Naive thymus-derived CD4-positive, alpha-beta T cell (primary cell): ENCODE results near the gene UBE2G1. TPM values are rescaled to one million over a fixed set of nuclear protein-coding genes. Genes with fewer than 3 reads are reported as not detected.
"Not testable (repeated sequence)": the region's sequence is repeated elsewhere in the genome, so short reads cannot be mapped to it uniquely, and the experiment has no call there.

Source experiments
- ATAC-seq: fragments of 150-1000 bp; cut with Tn5 transposase; 2 replicates; pipeline ENCODE4 v1.10.0; 2021; ENCODE audit warnings: mild to moderate bottlenecking, moderate library complexity
- CTCF ChIA-PET: fragments of 350-600 bp; sonication (Branson Sonifier 250); formaldehyde crosslinking; loops from one replicate; lab custom pipeline; 2021; ENCODE audit warnings: antibody characterized with exemption; lab: Charles Lee
- POLR2A ChIA-PET: fragments of 350-600 bp; sonication (Branson Sonifier 250); formaldehyde crosslinking; loops from one replicate; lab custom pipeline; 2021; ENCODE audit warnings: antibody characterized with exemption, inconsistent platforms; lab: Charles Lee
- DNase-seq, 9 donors: peaks; one replicate each; pipeline versions ENCODE4 v3.0.0 to v3.0.0-alpha.2; 2020 to 2022; ENCODE audit warnings: mixed read lengths in 1 of 9
- H3K27ac ChIP-seq: one replicate; pipeline ENCODE4 v1.7.0; 2013; ENCODE audit warnings: mild to moderate bottlenecking, low read depth, low read length, moderate library complexity
- H3K27me3 ChIP-seq, 2 donors: one replicate each; pipeline ENCODE4 v1.7.0; 2013; ENCODE audit warnings: low read length in 2 of 2, mild to moderate bottlenecking in 2 of 2, moderate library complexity in 2 of 2; ENCODE audit not compliant: control insufficient read depth in 2 of 2, insufficient read depth in 2 of 2
- H3K36me3 ChIP-seq, 3 experiments: 1 replicate in 2 of 3; 2 replicates in 1 of 3; pipeline ENCODE4 v1.7.0; 2013; ENCODE audit warnings: low read length in 3 of 3, mild to moderate bottlenecking in 3 of 3, moderate library complexity in 1 of 3; ENCODE audit not compliant: insufficient read depth in 3 of 3, control insufficient read depth in 2 of 3
- H3K4me1 ChIP-seq, 2 donors: one replicate each; pipeline ENCODE4 v1.7.0; 2013; ENCODE audit warnings: low read length in 2 of 2, mild to moderate bottlenecking in 2 of 2, moderate library complexity in 1 of 2; ENCODE audit not compliant: control insufficient read depth in 2 of 2, insufficient read depth in 2 of 2
- H3K4me3 ChIP-seq: 2 replicates; pipeline ENCODE4 v1.7.0; 2013; ENCODE audit warnings: mild to moderate bottlenecking, low read length
- H3K9me3 ChIP-seq, 3 experiments: 1 replicate in 2 of 3; 2 replicates in 1 of 3; pipeline ENCODE4 v1.7.0; 2013; ENCODE audit warnings: low read length in 3 of 3; ENCODE audit not compliant: control insufficient read depth in 2 of 3
- H3K27ac Mint-ChIP-seq, 9 donors: one replicate each; pipeline ENCODE4 v1.8.0; 2020 to 2022; ENCODE audit warnings: mixed read lengths in 9 of 9, mild to moderate bottlenecking in 8 of 9, moderate library complexity in 5 of 9, inconsistent platforms in 2 of 9
- H3K27me3 Mint-ChIP-seq, 5 donors: one replicate each; pipeline ENCODE4 v1.8.0; 2021 to 2022; ENCODE audit warnings: mixed read lengths in 5 of 5, mild to moderate bottlenecking in 1 of 5
- H3K36me3 Mint-ChIP-seq, 5 donors: one replicate each; pipeline ENCODE4 v1.8.0; 2020 to 2022; ENCODE audit warnings: mixed read lengths in 5 of 5, mild to moderate bottlenecking in 3 of 5, inconsistent platforms in 1 of 5
- H3K4me1 Mint-ChIP-seq, 7 donors: one replicate each; pipeline ENCODE4 v1.8.0; 2020 to 2022; ENCODE audit warnings: mixed read lengths in 7 of 7, mild to moderate bottlenecking in 3 of 7, inconsistent platforms in 1 of 7
- H3K4me3 Mint-ChIP-seq, 10 donors: one replicate each; pipeline ENCODE4 v1.8.0; 2020 to 2022; ENCODE audit warnings: mild to moderate bottlenecking in 10 of 10, mixed read lengths in 10 of 10, moderate library complexity in 6 of 10, inconsistent platforms in 2 of 10
- H3K9me3 Mint-ChIP-seq, 11 donors: one replicate each; pipeline ENCODE4 v1.8.0; 2020 to 2022; ENCODE audit warnings: mixed read lengths in 11 of 11, mild to moderate bottlenecking in 4 of 11, inconsistent platforms in 1 of 11, moderate library complexity in 1 of 11
- intact Hi-C, 2 donors: fragments of 100-400 bp; cut with micrococcal nuclease; formaldehyde crosslinking; loops; one replicate each; pipeline ENCODE4 v1.15.1; 2023
- polyA plus RNA-seq, 2 donors: library from polyadenylated mRNA; unstranded; fragments of 300-500 nt; fragmentation: Illumina TruSeq; gene quantifications; one replicate each; pipeline ENCODE4 v1.2.3, GENCODE V29; 2021
- total RNA-seq, 6 experiments: library from RNA in 5 of 6; stranded (reverse) in 5 of 6; gene quantifications; 1 replicate in 5 of 6; 2 replicates in 1 of 6; pipeline ENCODE4 v1.2.3 and lab custom pipeline; 2021 to 2026

UBE2G1 gene
- total and polyA plus RNA-seq, 7 experiments from 2014 or later = 50.1 to 68.9 (median 56.6) TPM

- H3K36me3 ChIP-seq, H3K27me3 Mint-ChIP-seq, H3K4me3 ChIP-seq, intact Hi-C loops, H3K27me3 ChIP-seq, H3K27ac ChIP-seq, POLR2A ChIA-PET, H3K4me1 ChIP-seq, H3K9me3 ChIP-seq, DNase-seq, H3K4me3 Mint-ChIP-seq, H3K9me3 Mint-ChIP-seq, ATAC-seq, H3K36me3 Mint-ChIP-seq: not testable (repeated sequence)
- Mint-ChIP-seq H3K27ac (peak overlapping the region in 1 of 9 donors; percentile 13), H3K4me1 (peaks cover 16 to 63% (median 44%) of the 10 kb centered on the region in 7 donors)
- CTCF ChIA-PET = interaction anchor here (0.6 kb wide), 1 partner anchor 1892 kb away, joined by 3 read pairs; no protein-coding TSS in a partner anchor
Measured at GRCh38 chr17:4350214-4350613, 16.3 kb downstream of the UBE2G1 start.

DNA sequence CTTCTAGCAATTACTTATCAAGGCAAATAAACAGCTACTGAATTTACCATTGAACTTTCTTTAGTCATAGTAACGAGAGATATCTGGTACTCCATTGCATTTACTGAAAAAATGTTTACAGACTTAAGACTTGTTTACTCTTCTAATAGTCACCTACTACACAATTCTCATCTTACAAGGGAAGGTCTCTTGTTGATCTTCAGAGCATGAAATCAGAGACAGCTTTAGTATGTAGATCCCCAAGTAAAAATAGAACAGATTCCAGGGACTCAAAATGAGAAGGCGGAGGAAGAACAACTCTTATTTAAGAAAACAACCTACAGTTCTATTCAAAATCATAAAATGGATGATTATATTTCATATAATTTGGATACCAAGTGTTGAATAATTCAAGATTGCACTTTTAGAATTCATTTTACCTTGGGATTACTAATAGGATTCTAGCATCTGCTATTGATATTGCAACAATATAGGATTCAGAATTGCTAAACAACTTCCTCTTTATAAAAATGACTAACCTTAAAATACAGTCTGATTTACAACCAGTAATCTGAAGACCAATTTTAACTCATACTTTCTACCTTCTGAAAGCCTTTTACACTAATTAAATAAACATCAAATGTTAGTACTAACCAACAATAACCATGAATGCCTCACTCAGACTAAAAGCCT lies 20.8 kb downstream of the UBE2G1 start:
- Mint-ChIP-seq H3K4me3 (peak overlapping the region in 2 of 10 donors; percentile 4 to 5), H3K4me1 (peaks cover 8 to 45% (median 24%) of the 10 kb centered on the region in 7 donors), H3K36me3 (peaks cover 0 to 3% (median 0%) of the 10 kb centered on the region in 5 donors), H3K9me3 (no peaks in the 10 kb centered on the region), H3K27me3 (no peaks in the 10 kb centered on the region), H3K27ac (peak overlapping the region in 2 of 9 donors; percentile 13 to 68)
- Histone ChIP-seq H3K36me3 (no peaks in the 10 kb centered on the region), H3K27me3 (no peaks in the 10 kb centered on the region), H3K4me3 (no peak overlapping the region), H3K4me1 (peaks cover 0 to 16% of the 10 kb centered on the region in 2 donors), H3K9me3 (no peaks in the 10 kb centered on the region), H3K27ac (no peak overlapping the region)
- ChIA-PET CTCF (no interaction called here), POLR2A (no interaction called here)
- intact Hi-C loops = no loop called here
- ATAC-seq = no peak
- DNase-seq = no peak

GRCh38 chr17:4344926-4345325 lies 21.5 kb downstream of the UBE2G1 start:
- Histone ChIP-seq H3K9me3 (no peaks in the 10 kb centered on the region), H3K27ac (no peak overlapping the region), H3K27me3 (no peaks in the 10 kb centered on the region), H3K4me1 (peaks cover 0 to 16% of the 10 kb centered on the region in 2 donors), H3K4me3 (no peak overlapping the region), H3K36me3 (no peaks in the 10 kb centered on the region)
- Mint-ChIP-seq H3K4me3 (peak overlapping the region in 1 of 10 donors; percentile 5), H3K27me3 (no peaks in the 10 kb centered on the region), H3K36me3 (peaks cover 0 to 8% (median 0%) of the 10 kb centered on the region in 5 donors), H3K27ac (no peak overlapping the region), H3K4me1 (peaks cover 10 to 52% (median 32%) of the 10 kb centered on the region in 7 donors), H3K9me3 (no peaks in the 10 kb centered on the region)
- ATAC-seq (no peak), DNase-seq (no peak)
- POLR2A ChIA-PET = interaction anchor here (1.0 kb wide), 1 partner anchor 9 kb away, joined by 7 read pairs; no protein-coding TSS in a partner anchor
- intact Hi-C loops = no loop called here
- CTCF ChIA-PET = no interaction called here

- Mint-ChIP-seq H3K36me3 (peaks cover 0 to 11% (median 1%) of the 10 kb centered on the region in 5 donors), H3K9me3 (no peaks in the 10 kb centered on the region), H3K27me3 (no peaks in the 10 kb centered on the region), H3K27ac (no peak overlapping the region), H3K4me1 (peaks cover 10 to 64% (median 39%) of the 10 kb centered on the region in 7 donors), H3K4me3 (no peak overlapping the region)
- no peak for ATAC-seq
- intact Hi-C loops = no loop called here
- no peaks in the 10 kb centered on the region for H3K9me3 ChIP-seq
- no peaks in the 10 kb centered on the region for H3K27me3 ChIP-seq
- no peak overlapping the region for H3K27ac ChIP-seq
- no peak overlapping the region for H3K4me3 ChIP-seq
- H3K4me1 ChIP-seq = peaks cover 0 to 16% of the 10 kb centered on the region in 2 donors
- CTCF ChIA-PET = no interaction called here
- no peaks in the 10 kb centered on the region for H3K36me3 ChIP-seq
- POLR2A ChIA-PET = no interaction called here
- DNase-seq = no peak
Measured at GRCh38 chr17:4342535-4342934, 23.9 kb downstream of the UBE2G1 start.

DNA sequence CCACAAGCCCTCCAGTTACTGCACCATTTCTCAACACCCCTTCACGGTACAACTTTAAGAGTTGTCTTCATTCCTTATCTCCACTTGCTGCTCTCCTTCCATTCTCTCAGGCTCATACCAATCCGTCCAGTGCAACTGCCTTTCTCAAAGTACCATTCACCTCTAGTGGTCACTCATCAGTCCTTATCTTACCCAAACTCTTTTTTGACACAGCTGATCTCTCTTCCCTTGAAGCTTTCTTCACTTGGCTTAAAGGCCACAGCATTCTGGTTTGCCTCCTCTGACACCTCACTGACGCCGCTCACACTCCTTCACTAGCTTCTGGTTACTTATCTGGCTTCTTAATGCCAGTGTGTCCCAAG lies 24.9 kb downstream of the UBE2G1 start:
- no peaks in the 10 kb centered on the region for H3K9me3 Mint-ChIP-seq
- Histone ChIP-seq H3K4me3 (no peak overlapping the region), H3K36me3 (no peaks in the 10 kb centered on the region), H3K9me3 (no peaks in the 10 kb centered on the region), H3K4me1 (peaks cover 0 to 16% of the 10 kb centered on the region in 2 donors), H3K27me3 (no peaks in the 10 kb centered on the region), H3K27ac (no peak overlapping the region)
- CTCF ChIA-PET = no interaction called here
- POLR2A ChIA-PET = no interaction called here
- intact Hi-C loops = no loop called here
- H3K4me3 Mint-ChIP-seq = no peak overlapping the region
- DNase-seq (no peak), ATAC-seq (no peak)
- H3K27ac Mint-ChIP-seq = no peak overlapping the region
- H3K27me3 Mint-ChIP-seq = no peaks in the 10 kb centered on the region
- peaks cover 0 to 11% (median 1%) of the 10 kb centered on the region in 5 donors for H3K36me3 Mint-ChIP-seq
- H3K4me1 Mint-ChIP-seq = peaks cover 12 to 66% (median 45%) of the 10 kb centered on the region in 7 donors

DNA sequence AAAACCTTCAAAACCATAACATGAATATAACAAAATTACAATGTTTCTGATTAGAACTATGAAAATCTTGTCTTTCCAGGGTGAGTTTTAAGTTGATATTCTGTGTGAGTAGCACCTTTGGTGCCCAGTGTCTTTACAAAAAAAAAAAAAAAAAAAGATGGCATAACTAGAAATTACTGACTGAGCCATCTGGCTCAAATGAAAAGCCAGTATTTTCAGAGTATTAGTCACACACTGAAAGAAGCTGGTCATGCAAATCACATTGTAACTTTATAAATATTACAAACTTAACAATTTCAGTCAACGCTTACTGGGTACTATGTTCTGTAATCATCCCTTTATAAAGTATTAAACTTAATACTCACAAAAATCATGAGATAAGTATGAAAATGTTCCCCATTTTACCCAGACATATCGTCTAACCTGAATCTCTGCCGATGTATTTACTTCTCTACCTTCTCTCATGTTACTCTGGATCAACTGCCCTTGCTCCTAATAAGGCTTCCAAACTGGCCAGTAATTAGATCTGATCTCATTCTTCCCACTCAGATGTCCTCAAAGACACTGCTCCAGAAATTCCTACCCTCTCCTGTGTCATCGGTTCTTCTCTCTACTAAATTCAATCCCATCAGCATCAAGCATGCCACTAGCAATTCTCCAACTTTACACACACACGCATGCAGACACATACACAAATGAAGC lies 25.4 kb downstream of the UBE2G1 start:
- Mint-ChIP-seq H3K36me3 (peaks cover 0 to 11% (median 1%) of the 10 kb centered on the region in 5 donors), H3K4me1 (peaks cover 11 to 66% (median 46%) of the 10 kb centered on the region in 7 donors), H3K4me3 (no peak overlapping the region), H3K9me3 (no peaks in the 10 kb centered on the region), H3K27ac (no peak overlapping the region), H3K27me3 (no peaks in the 10 kb centered on the region)
- POLR2A ChIA-PET = no interaction called here
- intact Hi-C loops = no loop called here
- Histone ChIP-seq H3K27ac (no peak overlapping the region), H3K4me1 (peaks cover 0 to 16% of the 10 kb centered on the region in 2 donors), H3K9me3 (no peaks in the 10 kb centered on the region), H3K36me3 (no peaks in the 10 kb centered on the region), H3K4me3 (no peak overlapping the region), H3K27me3 (no peaks in the 10 kb centered on the region)
- CTCF ChIA-PET = interaction anchor here (0.6 kb wide), 1 partner anchor 34 kb away, joined by 3 read pairs; no protein-coding TSS in a partner anchor
- DNase-seq = no peak
- ATAC-seq = no peak
